Stimulated activated CD4-positive, alpha-beta T cell treated with anti-CD3 and anti-CD28 coated beads, Interleukin-15, amount 100 ng/mL, for 48 hours (primary cell): ENCODE measurements around the gene IGFLR1.
"Not testable (repeated sequence)": the region's sequence is repeated elsewhere in the genome, so short reads cannot be mapped to it uniquely, and the experiment has no call there.

Experiments
- DNase-seq, 2 donors: peaks; one replicate each; pipeline ENCODE4 v3.0.0-alpha.2; 2020; ENCODE audit warnings: low read depth in 2 of 2

IGFLR1 gene

DNA sequence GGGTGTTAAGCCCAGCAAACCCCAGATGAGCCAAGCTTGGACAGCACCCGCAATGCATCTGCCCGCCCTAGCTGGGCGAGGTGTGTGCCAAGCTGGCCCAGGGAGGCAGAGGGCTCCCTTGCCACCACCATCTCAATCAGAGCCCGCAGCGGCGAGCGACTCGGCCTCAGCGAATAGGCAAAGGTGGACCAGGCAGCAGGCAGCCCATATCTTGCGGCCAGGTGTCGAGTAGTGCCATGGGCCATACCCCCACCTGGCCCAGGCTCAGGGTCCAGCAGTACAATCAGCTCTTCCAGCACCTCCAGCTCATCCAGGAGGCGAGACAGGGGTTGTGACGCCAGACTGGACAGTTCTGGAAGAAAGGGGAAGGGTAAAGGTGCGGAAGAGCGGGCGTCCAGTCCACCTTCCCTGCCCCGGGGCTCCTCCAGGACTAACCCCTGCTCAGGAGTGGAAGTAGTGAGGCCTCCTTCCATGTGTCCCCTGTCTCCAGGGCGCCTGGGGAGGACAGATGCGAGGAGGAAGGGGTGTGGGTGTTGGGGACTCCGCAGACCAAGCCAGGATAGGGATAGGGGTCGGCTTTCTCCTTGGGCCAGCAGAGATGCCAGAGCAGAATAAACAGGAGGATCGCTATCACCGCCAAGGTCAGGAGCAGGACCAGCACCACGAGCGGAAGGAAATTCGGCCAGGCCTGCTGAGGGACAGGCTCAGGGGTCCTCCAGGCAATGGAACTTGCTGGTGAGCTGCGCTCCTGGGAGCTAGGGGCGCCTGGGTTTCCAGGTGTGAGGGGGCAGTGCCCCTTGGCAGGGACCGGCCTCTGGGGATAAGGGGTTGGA, 2.8 kb downstream of the IGFLR1 start:
- DNase-seq = no peak

DNA sequence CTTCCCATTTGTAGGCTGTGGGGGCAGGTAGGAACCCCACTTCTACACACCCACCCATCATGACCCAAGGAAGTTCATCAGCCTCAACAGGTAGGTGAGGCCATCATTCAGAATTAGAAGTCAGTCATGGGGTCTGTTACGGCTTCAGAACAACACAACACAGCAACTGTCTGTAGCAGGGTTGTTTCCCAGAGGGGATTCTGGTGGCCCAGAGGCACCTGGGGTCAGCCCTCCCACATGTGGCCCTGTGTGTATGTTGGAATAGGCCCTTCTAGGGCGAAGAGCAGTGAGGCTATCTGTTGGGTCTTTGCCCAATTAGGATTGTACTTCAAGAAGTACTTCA, 3.4 kb downstream of the IGFLR1 start:
- DNase-seq = no peak

DNA sequence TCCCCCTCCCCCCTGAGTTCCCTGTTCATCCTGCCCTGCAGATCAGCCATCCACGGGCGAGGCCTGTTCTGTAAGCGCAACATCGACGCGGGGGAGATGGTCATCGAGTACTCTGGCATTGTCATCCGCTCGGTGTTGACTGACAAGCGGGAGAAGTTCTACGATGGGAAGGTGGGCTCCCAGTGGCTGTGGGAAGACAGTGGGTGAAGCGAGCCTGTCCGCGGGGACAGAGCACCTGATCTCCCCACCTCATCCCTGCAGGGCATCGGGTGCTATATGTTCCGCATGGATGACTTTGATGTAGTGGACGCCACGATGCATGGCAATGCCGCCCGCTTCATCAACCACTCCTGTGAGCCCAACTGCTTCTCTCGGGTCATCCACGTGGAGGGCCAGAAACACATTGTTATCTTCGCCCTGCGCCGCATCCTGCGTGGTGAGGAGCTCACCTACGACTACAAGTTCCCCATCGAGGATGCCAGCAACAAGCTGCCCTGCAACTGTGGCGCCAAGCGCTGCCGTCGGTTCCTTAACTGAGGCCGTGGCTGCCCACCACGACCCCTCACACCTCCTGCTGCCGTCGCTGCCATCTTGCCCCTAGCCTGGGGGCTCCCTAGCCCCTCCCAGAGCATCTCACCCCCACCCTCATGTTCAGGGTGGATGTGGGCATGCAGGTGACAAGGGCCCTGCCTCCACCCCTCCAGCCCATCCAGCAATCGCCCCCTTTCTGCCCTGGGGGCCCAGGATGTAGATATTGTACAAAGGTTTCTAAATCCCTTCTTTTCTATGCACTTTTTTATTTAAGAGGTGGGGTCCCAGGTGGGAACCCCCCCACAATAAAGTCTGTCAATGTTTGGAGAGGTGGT, 4.0 kb downstream of the IGFLR1 start:
- DNase-seq = no peak

DNA sequence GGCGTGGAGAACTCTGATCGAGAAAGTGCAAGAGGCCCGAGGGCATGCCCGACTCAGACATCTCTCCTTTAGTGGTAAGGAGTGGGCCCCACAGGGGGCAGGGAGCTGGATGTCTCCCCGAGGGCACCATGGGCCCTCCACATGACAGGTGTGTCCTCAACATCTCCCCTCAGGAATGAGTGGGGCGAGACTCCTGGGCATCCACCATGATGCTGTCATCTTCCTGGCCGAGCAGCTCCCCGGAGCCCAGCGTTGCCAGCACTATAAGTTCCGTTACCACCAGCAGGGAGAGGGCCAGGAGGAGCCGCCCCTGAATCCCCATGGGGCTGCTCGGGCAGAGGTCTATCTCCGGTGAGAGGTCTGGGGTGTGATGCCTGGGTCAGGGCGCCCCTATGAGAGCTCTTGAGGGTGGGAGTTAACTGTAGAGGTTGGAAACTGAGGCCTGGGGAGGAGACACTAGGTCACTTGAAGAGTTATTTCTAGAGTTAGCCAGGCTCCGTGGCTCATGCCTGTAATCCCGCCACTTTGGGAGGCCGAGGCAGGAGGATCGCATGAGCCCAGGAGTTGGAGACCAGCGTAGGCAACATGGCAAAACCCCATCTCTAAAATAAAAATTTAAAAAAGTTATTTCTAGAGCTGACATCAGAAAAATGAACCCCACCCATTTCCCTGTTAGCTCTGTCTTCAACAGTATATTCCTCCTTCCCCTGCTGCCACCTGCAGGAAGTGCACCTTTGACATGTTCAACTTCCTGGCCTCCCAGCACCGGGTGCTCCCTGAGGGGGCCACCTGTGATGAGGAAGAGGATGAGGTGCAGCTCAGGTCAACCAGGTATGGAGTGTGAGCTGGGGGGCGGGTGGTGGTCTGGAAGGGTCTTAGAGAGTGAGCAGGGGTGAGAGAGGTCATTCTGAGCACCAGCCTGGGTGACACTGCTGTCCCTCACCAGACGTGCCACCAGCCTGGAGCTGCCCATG, 5.1 kb downstream of the IGFLR1 start:
- no peak for DNase-seq

DNA sequence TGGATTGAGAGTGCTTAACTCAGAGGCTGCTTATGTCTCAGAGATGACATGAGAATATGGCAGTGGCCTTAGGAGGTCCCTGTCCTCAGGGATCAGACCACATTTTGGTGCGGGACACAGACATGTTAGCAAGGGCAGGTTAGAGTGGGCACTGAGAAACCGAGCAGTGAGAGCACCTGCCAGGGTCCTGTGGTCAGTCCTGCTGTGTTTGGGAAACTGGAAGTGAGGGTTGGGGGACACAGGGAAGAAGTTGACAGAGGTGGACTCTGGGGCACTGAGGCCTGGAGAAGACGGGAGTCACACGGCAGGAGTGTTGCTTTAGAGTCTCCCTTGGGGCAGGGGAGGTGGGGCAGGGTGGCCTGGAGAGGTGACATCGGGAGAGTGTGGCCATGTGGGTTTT, 7.4 kb downstream of the IGFLR1 start:
- DNase-seq = no peak

DNA sequence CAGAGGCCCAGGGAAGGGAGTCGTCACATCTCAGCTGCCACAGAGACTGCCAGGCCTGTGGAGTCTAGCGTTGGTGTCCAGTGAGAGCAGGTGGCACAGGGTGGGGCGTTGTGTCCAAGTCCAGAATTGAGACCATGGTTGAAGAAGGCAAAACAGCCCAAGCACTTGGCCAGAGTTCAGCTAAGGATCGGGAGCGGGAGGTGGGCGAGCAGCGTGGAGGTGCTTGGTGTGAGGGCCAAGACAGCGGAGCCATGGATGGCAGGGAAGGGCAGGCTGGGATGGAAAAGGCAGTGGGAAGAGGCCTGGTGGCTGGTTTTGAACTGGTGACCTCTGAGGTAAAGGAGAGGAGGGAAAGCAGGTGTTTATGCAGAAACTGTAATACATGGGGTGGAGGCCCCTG, 8.0 kb downstream of the IGFLR1 start:
- no peak for DNase-seq

DNA sequence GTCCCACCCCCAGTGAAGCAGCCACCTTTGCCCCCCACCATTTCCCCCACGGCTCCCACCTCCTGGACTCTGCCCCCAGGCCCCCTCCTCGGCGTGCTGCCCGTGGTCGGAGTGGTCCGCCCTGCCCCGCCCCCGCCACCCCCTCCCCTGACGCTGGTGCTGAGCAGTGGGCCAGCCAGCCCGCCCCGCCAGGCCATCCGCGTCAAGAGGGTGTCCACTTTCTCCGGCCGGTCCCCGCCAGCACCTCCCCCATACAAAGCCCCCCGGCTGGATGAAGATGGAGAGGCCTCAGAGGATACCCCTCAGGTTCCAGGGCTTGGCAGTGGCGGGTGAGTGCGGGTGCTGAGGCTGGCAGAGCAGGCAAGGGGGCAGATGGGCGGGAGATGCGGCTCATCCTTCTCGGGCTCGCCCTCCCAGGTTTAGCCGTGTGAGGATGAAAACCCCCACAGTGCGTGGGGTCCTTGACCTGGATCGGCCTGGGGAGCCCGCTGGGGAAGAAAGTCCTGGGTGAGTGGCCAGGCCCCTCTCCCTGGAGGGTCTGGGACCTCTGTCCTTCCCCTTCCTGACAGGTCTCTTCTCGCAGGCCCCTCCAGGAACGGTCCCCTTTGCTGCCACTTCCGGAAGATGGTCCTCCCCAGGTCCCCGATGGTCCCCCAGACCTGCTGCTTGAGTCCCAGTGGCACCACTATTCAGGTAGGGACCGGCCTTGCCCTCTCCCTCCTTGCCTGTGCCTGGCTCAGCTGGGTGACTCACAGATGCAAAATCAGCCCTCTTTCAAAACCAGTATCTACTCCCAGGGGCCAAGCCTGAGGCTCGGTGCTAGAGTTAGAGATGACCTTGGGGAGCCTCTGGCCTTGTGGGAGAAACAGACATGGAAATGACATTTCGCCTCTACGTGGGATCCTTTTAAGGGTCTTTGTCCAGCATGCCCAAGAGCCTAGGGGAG, 8.8 kb downstream of the IGFLR1 start:
- no peak for DNase-seq

DNA sequence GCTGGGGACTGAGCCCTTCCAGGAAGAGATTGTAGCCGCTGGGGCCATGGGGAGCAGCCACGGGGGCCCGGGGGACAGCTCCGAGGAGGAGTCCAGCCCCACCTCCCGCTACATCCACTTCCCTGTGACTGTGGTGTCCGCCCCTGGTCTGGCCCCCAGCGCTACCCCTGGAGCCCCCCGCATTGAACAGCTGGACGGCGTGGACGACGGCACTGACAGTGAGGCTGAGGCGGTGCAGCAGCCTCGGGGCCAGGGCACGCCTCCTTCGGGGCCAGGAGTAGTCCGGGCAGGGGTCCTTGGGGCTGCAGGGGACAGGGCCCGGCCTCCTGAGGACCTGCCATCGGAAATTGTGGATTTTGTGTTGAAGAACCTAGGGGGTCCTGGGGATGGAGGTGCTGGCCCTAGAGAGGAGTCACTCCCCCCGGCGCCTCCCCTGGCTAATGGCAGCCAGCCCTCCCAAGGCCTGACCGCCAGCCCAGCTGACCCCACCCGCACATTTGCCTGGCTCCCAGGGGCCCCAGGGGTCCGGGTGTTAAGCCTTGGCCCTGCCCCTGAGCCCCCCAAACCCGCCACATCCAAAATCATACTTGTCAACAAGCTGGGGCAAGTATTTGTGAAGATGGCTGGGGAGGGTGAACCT, 9.6 kb downstream of the IGFLR1 start:
- DNase-seq = no peak

DNA sequence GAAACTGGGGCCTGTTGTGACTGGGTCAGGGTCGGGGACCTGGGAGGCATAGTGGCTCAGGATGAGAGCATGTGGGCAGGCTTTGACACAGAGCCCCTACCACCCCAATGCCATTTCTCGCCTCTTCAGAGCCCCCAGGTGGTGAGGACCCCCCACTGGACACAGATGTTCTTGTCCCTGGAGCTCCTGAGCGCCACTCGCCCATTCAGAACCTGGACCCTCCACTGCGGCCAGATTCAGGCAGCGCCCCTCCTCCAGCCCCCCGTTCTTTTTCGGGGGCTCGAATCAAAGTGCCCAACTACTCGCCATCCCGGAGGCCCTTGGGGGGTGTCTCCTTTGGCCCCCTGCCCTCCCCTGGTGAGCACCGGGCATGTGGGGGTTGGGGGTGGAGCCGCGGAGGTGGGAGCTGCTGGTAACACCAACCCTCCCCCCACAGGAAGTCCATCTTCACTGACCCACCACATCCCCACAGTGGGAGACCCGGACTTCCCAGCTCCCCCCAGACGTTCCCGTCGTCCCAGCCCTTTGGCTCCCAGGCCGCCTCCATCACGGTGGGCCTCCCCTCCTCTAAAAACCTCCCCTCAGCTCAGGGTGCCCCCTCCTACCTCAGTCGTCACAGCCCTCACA, 10.4 kb downstream of the IGFLR1 start:
- no peak for DNase-seq

DNA sequence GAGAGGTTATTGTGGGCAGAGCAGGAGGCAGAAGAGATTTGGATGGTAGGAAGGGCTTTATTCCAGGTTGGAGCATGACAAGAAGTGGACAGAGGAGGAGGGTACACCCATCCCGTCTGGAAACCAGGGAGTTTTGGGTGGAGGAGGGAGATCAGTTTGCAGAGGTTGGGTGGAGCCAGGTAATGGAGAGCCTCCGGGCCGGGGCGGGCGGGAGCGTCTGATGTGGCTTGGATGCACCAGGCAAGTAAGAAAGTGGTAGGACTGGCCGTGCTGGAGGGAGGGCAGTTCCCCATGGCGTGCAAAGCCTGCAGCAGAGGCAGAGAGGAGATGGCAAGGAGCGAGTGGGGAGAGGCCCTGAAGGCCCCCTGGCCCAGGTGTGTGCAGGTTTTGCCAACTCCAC, 10.9 kb downstream of the IGFLR1 start:
- no peak for DNase-seq

DNA sequence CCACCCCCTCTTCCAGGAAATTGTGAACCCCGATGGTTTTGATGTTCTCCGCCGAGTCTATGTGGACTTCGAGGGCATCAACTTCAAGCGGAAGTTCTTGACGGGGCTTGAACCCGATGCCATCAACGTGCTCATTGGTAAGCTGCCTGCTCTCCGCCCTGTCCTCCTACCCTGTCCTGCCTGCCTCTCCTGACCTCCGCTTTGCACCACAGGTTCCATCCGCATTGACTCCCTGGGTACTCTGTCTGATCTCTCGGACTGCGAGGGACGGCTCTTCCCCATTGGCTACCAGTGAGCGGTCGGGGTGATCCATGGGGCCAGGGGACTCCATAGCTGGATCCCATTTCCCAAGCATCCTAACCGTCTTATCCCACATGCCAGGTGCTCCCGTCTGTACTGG, 11.9 kb downstream of the IGFLR1 start:
- no peak for DNase-seq

DNA sequence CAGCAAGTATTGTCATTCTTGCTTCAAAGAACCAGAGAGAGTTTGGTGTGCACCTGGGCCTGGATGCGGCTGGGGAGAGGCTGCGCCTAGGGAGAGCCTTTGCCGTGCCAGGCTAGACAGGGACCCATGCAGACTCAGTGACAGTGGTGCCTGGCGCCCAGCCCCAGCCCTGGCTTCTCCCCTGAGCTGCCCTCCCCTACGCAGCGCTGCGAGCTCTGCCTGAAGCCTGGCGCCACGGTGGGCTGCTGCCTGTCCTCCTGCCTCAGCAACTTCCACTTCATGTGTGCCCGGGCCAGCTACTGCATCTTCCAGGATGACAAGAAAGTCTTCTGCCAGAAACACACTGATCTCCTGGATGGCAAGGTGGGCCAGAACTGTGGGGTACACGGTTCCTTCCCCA, 12.5 kb downstream of the IGFLR1 start:
- DNase-seq = no peak

DNA sequence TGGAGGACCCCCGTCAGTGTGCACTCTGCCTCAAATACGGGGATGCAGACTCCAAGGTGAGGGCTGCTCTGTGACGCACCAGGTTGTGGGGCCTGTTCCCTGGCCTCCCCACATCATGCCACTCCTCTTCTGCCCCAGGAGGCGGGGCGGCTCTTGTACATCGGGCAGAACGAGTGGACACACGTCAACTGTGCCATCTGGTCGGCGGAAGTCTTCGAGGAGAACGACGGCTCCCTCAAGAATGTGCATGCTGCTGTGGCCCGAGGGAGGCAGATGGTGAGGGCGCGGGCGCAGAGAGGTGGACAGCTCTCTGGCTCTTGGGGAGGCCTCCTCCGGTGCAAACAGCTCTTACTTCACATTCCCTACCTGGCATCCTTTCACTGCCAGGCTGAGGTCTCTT, 13.2 kb downstream of the IGFLR1 start:
- DNase-seq = no peak

DNA sequence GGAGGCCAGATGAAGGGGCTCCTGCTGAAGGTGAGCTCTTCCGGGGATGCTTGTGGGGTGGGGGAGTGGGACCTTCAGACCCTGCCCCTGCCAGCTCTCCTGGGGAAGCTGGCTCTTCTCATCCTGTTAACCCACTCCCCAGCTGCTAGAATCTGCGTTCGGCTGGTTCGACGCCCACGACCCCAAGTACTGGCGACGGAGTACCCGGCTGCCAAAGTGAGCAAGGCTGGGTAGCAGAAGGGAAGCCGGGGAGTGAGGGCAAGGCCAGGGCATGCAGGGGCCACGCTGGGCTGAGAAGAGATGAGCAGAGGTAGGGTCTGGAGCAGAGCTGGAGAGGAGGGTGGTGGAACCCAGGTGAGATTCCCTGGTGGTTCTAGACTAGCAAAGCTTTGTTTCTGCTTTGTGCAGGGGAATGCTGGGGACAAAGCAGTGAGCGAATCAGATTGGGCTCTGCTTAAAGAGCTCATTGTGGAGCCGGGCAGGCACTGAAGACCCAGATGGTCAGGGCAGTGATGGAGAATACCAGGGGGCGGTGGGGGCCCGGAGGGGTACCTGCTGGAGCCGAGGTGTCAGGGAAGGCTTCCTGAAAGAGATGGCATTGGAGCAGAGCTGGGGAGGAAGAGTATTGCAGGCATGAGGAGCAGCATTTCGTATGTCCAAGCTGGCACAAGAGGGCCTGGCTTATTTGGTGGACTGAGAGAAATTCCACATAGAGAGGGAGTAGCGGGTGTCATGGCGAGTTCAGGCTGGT, 14.1 kb downstream of the IGFLR1 start:
- DNase-seq = no peak

DNA sequence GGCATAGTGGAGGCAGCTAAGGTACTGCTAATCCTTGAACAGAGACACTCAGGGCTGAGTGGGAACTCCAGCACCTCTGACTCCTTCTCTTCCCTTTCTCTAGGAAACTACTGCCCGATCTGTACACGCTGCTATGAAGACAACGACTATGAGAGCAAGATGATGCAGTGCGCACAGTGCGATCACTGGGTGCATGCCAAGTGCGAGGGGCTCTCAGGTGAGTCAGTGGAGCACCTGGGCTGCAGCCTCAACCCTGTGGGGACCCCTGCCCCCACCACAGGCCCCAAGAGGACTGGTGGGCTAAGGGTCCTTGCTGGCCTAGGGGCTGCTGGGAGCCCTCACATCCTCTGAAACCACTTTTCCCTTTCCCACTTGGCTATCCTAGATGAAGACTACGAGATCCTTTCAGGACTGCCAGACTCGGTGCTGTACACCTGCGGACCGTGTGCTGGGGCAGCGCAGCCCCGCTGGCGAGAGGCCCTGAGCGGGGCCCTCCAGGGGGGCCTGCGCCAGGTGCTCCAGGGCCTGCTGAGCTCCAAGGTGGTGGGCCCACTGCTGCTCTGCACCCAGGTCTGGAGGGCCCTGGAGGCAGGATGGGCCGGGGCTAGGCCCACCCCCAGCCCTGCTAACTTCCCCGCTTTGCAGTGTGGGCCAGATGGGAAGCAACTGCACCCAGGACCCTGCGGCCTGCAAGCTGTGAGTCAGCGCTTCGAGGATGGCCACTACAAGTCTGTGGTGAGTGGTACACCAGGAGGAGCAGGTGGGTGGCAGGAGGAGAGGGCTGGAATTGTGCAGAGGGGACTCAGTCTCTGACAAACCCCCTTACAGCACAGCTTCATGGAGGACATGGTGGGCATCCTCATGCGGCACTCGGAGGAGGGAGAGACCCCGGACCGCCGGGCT, 14.9 kb downstream of the IGFLR1 start:
- no peak for DNase-seq

DNA sequence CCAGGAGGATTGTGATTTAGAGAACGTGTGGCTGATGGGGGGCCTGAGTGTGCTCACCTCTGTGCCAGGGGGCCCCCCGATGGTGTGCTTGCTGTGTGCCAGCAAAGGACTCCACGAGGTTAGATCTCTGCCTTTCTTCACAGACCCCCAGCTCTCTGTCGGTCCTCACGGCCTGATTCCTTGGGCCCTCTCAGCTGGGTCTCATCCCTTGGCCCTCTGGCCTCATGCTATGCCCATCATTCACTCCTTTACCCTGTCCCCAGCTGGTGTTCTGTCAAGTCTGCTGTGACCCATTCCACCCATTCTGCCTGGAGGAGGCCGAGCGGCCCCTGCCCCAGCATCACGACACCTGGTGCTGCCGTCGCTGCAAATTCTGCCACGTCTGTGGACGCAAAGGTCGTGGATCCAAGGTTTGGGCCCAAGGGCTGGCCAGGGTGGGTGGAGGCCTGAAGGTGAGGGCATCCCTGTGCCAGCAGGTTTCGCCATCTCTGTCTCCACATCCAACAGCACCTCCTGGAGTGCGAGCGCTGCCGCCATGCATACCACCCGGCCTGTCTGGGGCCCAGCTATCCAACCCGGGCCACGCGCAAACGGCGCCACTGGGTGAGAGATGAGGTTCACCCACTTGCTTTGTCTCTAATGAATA, 16.9 kb downstream of the IGFLR1 start:
- no peak for DNase-seq

DNA sequence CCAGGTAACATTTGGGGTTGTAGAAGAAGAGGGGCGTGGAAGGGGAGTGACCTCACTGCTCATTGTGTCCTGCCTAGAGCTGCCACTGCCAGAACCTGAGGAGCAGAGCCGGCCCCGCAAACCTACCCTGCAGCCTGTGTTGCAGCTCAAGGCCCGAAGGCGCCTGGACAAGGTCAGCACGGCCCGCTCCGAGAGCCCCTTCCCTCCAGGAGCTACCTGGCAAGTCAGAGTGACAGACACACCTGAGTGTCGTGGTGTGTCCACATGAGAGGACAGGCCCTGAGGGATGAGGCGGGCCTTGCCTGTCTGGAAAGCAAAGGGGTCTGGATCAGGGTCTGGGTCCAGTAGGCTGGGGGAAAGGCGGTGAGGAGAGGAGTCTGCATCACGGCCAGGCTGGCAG, 17.7 kb downstream of the IGFLR1 start:
- no peak for DNase-seq

DNA sequence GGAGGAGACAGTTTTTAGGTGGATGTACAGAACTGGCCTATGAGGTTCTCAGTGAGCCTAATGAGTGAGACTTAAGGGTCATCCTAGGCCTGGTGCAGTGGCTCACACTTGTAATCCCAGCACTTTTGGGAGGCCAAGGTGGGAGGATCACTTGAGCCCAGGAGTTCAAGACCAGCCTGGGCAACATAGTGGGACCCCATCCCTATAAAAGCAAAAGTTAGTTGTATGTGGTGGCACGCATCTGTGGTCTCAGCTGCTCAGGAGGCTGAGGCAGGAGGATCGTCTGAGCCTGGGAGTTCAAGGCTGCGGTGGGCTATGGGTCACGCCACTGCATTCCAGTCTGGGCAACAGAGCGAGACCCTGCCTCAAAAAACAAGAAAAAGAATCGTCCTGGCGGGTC, 18.1 kb downstream of the IGFLR1 start:
- not testable (repeated sequence) for DNase-seq
